B cell (primary cell): ENCODE measurements around the gene KDM6B. TPM values are rescaled to one million over a fixed set of nuclear protein-coding genes. Genes with fewer than 3 reads are reported as not detected.
A peak's percentile ranks its signal among the peaks of the same experiment; 100 is the strongest.

Source experiments
- ATAC-seq: fragments of 200-7000 bp; cut with Tn5 transposase; one replicate; pipeline ENCODE4 v1.10.0; 2021; ENCODE audit warnings: low read depth, mild to moderate bottlenecking, moderate number of reproducible peaks, moderate library complexity
- CTCF ChIA-PET: fragments of 350-600 bp; sonication (Branson Sonifier 250); formaldehyde crosslinking; loops from one replicate; lab custom pipeline; 2021; ENCODE audit warnings: antibody characterized with exemption, inconsistent platforms; lab: Charles Lee
- POLR2A ChIA-PET: fragments of 350-600 bp; sonication (Branson Sonifier 250); formaldehyde crosslinking; loops from one replicate; lab custom pipeline; 2021; ENCODE audit warnings: antibody characterized with exemption; lab: Charles Lee
- DNase-seq: peaks from one replicate; pipeline ENCODE4 v3.0.0; 2013
- H2AFZ ChIP-seq: 2 replicates; pipeline ENCODE4 v1.6.1; 2012; ENCODE audit warnings: mild to moderate bottlenecking, low read depth, low read length; ENCODE audit not compliant: insufficient read depth, poor library complexity, severe bottlenecking
- H3K27ac ChIP-seq, 2 donors: 1 replicate in 1 of 2; 2 replicates in 1 of 2; pipeline ENCODE4 v1.5.1; 2012 to 2013; ENCODE audit warnings: low read length in 2 of 2, mild to moderate bottlenecking in 2 of 2, moderate library complexity in 1 of 2
- H3K27me3 ChIP-seq, 4 experiments: fragments of 200-600 bp in 1 of 4; sonication (generic) in 1 of 4; replicated peaks in 1 of 4; 1 replicate in 2 of 4; 2 replicates in 2 of 4; pipeline versions ENCODE4 v1.6.1 to v1.7.0; 2013 to 2016; ENCODE audit warnings: low read length in 3 of 4, mild to moderate bottlenecking in 2 of 4, mixed read lengths in 1 of 4, moderate library complexity in 1 of 4; ENCODE audit not compliant: insufficient read depth in 4 of 4, control insufficient read depth in 3 of 4; ENCODE audit errors: control extremely low read depth in 1 of 4
- H3K36me3 ChIP-seq, 2 experiments: replicated peaks in 1 of 2; 1 replicate in 1 of 2; 2 replicates in 1 of 2; pipeline versions ENCODE4 v1.6.1 to v1.7.1; 2013; ENCODE audit warnings: low read length in 1 of 2; ENCODE audit not compliant: insufficient read depth in 2 of 2, control insufficient read depth in 1 of 2; ENCODE audit errors: control extremely low read depth in 1 of 2, extremely low read depth in 1 of 2
- H3K4me1 ChIP-seq, 2 donors: fragments of 200-600 bp in 1 of 2; sonication (generic) in 1 of 2; 1 replicate in 1 of 2; 2 replicates in 1 of 2; pipeline versions ENCODE4 v1.5.1 to v1.6.1; 2013 to 2017; ENCODE audit warnings: low read length in 2 of 2; ENCODE audit not compliant: control insufficient read depth in 2 of 2, insufficient read depth in 2 of 2
- H3K4me2 ChIP-seq: replicated peaks from 2 replicates; pipeline ENCODE3; 2012; ENCODE audit warnings: mild to moderate bottlenecking, low read depth, low read length; ENCODE audit not compliant: poor library complexity, severe bottlenecking
- H3K4me3 ChIP-seq, 5 experiments: fragments of 200-600 bp in 1 of 5; sonication (generic) in 1 of 5; 1 replicate in 3 of 5; 2 replicates in 2 of 5; pipeline versions ENCODE4 v1.5.1 to v1.7.0; 2011 to 2016; ENCODE audit warnings: low read length in 4 of 5, mild to moderate bottlenecking in 4 of 5, low read depth in 2 of 5, control low read depth in 1 of 5, moderate library complexity in 1 of 5; ENCODE audit not compliant: insufficient read depth in 1 of 5; ENCODE audit errors: control extremely low read depth in 1 of 5, extremely low read depth in 1 of 5
- H3K79me2 ChIP-seq: fragments of 200-600 bp; sonication (generic); one replicate; pipeline ENCODE4 v1.6.0; 2016; ENCODE audit warnings: low read length; ENCODE audit not compliant: control insufficient read depth, insufficient read depth
- H3K9ac ChIP-seq: fragments of 200-600 bp; sonication (generic); 2 replicates; pipeline ENCODE4 v1.6.1; 2017; ENCODE audit warnings: mild to moderate bottlenecking, low read length, moderate library complexity
- H3K9me3 ChIP-seq, 3 donors: one replicate each; pipeline versions ENCODE4 v1.6.1 to v1.7.1; 2013; ENCODE audit warnings: low read length in 2 of 3; ENCODE audit not compliant: control insufficient read depth in 2 of 3, insufficient read depth in 1 of 3; ENCODE audit errors: control extremely low read depth in 1 of 3
- H4K20me1 ChIP-seq: 2 replicates; pipeline ENCODE4 v1.6.0; 2012; ENCODE audit warnings: mild to moderate bottlenecking, low read length; ENCODE audit not compliant: insufficient read depth, control insufficient read depth, poor library complexity, severe bottlenecking
- H3K27ac Mint-ChIP-seq: one replicate; pipeline ENCODE4 v1.8.0; 2021; ENCODE audit warnings: mixed read lengths
- H3K27me3 Mint-ChIP-seq: one replicate; pipeline ENCODE4 v1.8.0; 2021; ENCODE audit warnings: mixed read lengths
- H3K4me1 Mint-ChIP-seq: one replicate; pipeline ENCODE4 v1.8.0; 2021; ENCODE audit warnings: mixed read lengths
- H3K4me3 Mint-ChIP-seq: one replicate; pipeline ENCODE4 v1.8.0; 2021; ENCODE audit warnings: mixed read lengths
- H3K9me3 Mint-ChIP-seq: one replicate; pipeline ENCODE4 v1.8.0; 2022; ENCODE audit warnings: mixed read lengths; ENCODE audit not compliant: insufficient read depth
- CTCF ChIP-seq: fragments of 200-600 bp; IDR thresholded peaks from one replicate; pipeline ENCODE4 v1.8.0; 2022; ENCODE audit warnings: antibody characterized with exemption, mild to moderate bottlenecking
- EZH2 ChIP-seq: IDR thresholded peaks from 2 replicates; pipeline ENCODE4 v1.6.1; 2012; ENCODE audit warnings: borderline replicate concordance, low read depth, mild to moderate bottlenecking, moderate library complexity, low read length; ENCODE audit not compliant: insufficient read depth, poor library complexity, severe bottlenecking
- WGBS: methylation state at CpG from one replicate; pipeline ENCODE4 v1.1.5; 2013; ENCODE audit warnings: missing lambda C conversion rate; ENCODE audit not compliant: insufficient coverage; 5-methylcytosine and 5-hydroxymethylcytosine counted together
- intact Hi-C: fragments of 100-400 bp; cut with micrococcal nuclease; formaldehyde crosslinking; loops from one replicate; pipeline ENCODE4 v1.10.0; 2022
- polyA plus RNA-seq: library from polyadenylated mRNA; depleted of rRNA; stranded (reverse); fragments of >200 nt; gene quantifications from 2 replicates; pipeline ENCODE4 v1.2.3, GENCODE V29; 2012
- total RNA-seq, 2 donors: library from RNA; stranded (reverse); fragments of 120-200 nt in 1 of 2; gene quantifications; 1 replicate in 1 of 2; 2 replicates in 1 of 2; pipeline versions ENCODE4 v1.2.3 to v1.2.4, GENCODE V29; 2013 to 2022

KDM6B gene
- total and polyA plus RNA-seq, 2 donors (not counting 1 experiment from before 2014, with no cell fraction given), result 18.6 to 110 TPM

GRCh38 chr17:7842380-7843256 lies 8.6 kb downstream of the KDM6B start:
- Histone ChIP-seq H3K9ac (peak overlapping the region; percentile 100), H3K27me3 (no peaks in the 10 kb centered on the region), H3K36me3 (peaks cover 0 to 16% of the 10 kb centered on the region in 2 experiments), H3K4me3 (peak overlapping the region; percentile 72 to 95 (median 84)), H3K79me2 (peaks cover 31% of the 10 kb centered on the region), H2AFZ (no peak overlapping the region), H3K9me3 (no peaks in the 10 kb centered on the region), H3K27ac (peak overlapping the region; percentile 100), H4K20me1 (peaks cover 52% of the 10 kb centered on the region), H3K4me1 (peaks cover 34 to 67% of the 10 kb centered on the region in 2 donors), H3K4me2 (peak overlapping the region; percentile 100)
- Mint-ChIP-seq H3K4me1 (peaks cover 54% of the 10 kb centered on the region), H3K27ac (peak overlapping the region; percentile 100), H3K27me3 (no peaks in the 10 kb centered on the region), H3K9me3 (no peaks in the 10 kb centered on the region), H3K4me3 (peak overlapping the region; percentile 100)
- ChIA-PET POLR2A (interaction anchor here (0.6 to 2.7 kb wide), 6 partner anchors 8 to 360 kb away, joined by 3 to 14 read pairs (median 4); partner anchors contain the start of genes CYB5D1, KDM6B, NAA38 and TP53), CTCF (interaction anchor here (0.9 to 5.7 kb wide), 8 partner anchors 8 to 73 kb away, joined by 3 to 53 read pairs (median 4); partner anchors contain the start of genes CYB5D1, KDM6B, NAA38 and RNF227)
- intact Hi-C loops, result loop anchor here (2.0 to 10.0 kb wide), 4 partner anchors 155 to 404 kb away; partner anchors contain the start of genes FXR2, TP53 and WRAP53
- DNase-seq (peak; percentile 98), ATAC-seq (peak; percentile 37)
- TF ChIP-seq EZH2 (no peak), CTCF (no peak)
- WGBS, result under 1% methylated on average over 43 of the region's 47 CpGs
